ENCODE results near the gene L3MBTL4.

- TF ChIP-seq, protein P1, sequence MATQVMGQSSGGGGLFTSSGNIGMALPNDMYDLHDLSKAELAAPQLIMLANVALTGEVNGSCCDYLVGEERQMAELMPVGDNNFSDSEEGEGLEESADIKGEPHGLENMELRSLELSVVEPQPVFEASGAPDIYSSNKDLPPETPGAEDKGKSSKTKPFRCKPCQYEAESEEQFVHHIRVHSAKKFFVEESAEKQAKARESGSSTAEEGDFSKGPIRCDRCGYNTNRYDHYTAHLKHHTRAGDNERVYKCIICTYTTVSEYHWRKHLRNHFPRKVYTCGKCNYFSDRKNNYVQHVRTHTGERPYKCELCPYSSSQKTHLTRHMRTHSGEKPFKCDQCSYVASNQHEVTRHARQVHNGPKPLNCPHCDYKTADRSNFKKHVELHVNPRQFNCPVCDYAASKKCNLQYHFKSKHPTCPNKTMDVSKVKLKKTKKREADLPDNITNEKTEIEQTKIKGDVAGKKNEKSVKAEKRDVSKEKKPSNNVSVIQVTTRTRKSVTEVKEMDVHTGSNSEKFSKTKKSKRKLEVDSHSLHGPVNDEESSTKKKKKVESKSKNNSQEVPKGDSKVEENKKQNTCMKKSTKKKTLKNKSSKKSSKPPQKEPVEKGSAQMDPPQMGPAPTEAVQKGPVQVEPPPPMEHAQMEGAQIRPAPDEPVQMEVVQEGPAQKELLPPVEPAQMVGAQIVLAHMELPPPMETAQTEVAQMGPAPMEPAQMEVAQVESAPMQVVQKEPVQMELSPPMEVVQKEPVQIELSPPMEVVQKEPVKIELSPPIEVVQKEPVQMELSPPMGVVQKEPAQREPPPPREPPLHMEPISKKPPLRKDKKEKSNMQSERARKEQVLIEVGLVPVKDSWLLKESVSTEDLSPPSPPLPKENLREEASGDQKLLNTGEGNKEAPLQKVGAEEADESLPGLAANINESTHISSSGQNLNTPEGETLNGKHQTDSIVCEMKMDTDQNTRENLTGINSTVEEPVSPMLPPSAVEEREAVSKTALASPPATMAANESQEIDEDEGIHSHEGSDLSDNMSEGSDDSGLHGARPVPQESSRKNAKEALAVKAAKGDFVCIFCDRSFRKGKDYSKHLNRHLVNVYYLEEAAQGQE (IDR thresholded peaks at IDR 0.05; ENCODE audit: low read depth, low read length) = no peak
- TF ChIP-seq MXI1 (IDR thresholded peaks at IDR 0.05; ENCODE audit: low read depth, low read length) (no peak), ELF1 (IDR thresholded peaks at IDR 0.05) (no peak), TAF1 (IDR thresholded peaks at IDR 0.05; ENCODE audit: borderline replicate concordance, low read depth, low read length) (no peak), POLR2AphosphoS5 (IDR thresholded peaks at IDR 0.05; ENCODE audit: low read depth, low read length) (no peak), CTCF (IDR thresholded peaks at IDR 0.05) (no peak), EZH2phosphoT487 (IDR thresholded peaks at IDR 0.05; ENCODE audit: borderline replicate concordance, low read depth) (no peak), USF1 (IDR thresholded peaks at IDR 0.05; ENCODE audit: borderline replicate concordance, low read depth) (no peak), FOXJ3 (CRISPR knock-in tag; IDR thresholded peaks at IDR 0.05) (no peak), RXRA (IDR thresholded peaks at IDR 0.05; ENCODE audit: borderline replicate concordance, low read depth) (no peak)
These were observed 4.8 kb downstream of the L3MBTL4 start for GRCh38 chr18:6409933-6410332.

Data from SK-N-SH (cell line).